Activated T-helper 1 cell treated with anti-CD3 and anti-CD28 coated beads, Interleukin-12 subunit alpha, Interleukin-12 subunit beta, Interleukin-2, Interleukin-4 antibody, amounts not matched to agents 30 ng/mL and 10 ng/mL and 1 ng/mL, durations not matched to agents 14 hours and 24 hours and 36 hours (primary cell): ENCODE measurements around the gene AJUBA. TPM values are rescaled to one million over a fixed set of nuclear protein-coding genes. Genes with fewer than 3 reads are reported as not detected.

Source experiments
- DNase-seq: peaks from one replicate; pipeline ENCODE4 v3.0.0; 2021; ENCODE audit warnings: low spot score
- H3K27ac Mint-ChIP-seq: one replicate; pipeline ENCODE4 v1.8.0; 2021; ENCODE audit warnings: mild to moderate bottlenecking, mixed read lengths
- H3K27me3 Mint-ChIP-seq: one replicate; pipeline ENCODE4 v1.8.0; 2022; ENCODE audit warnings: mild to moderate bottlenecking, moderate library complexity, mixed read lengths; ENCODE audit not compliant: insufficient read depth
- H3K36me3 Mint-ChIP-seq: one replicate; pipeline ENCODE4 v1.8.0; 2021; ENCODE audit warnings: low read depth, mixed read lengths
- H3K4me1 Mint-ChIP-seq: one replicate; pipeline ENCODE4 v1.8.0; 2021; ENCODE audit warnings: low read depth, mixed read lengths
- H3K4me3 Mint-ChIP-seq: one replicate; pipeline ENCODE4 v1.8.0; 2021; ENCODE audit warnings: mild to moderate bottlenecking, moderate library complexity, mixed read lengths
- H3K9me3 Mint-ChIP-seq: one replicate; pipeline ENCODE4 v1.8.0; 2021; ENCODE audit warnings: mixed read lengths
- intact Hi-C: fragments of 100-400 bp; cut with micrococcal nuclease; formaldehyde crosslinking; loops from one replicate; pipeline ENCODE4 v1.15.1; 2024
- total RNA-seq: library from RNA; stranded (reverse); gene quantifications from 2 replicates; pipeline ENCODE4 v1.2.3, GENCODE V29; 2022

The AJUBA gene
- 1.8 and 2.7 TPM in 2 replicates for total RNA-seq

GRCh38 chr14:22982477-22983245 is at the start of gene AJUBA:
Gene AJUBA, minus strand, starts transcription at chr14:22982551. Its CDS starts 285 bp downstream, at chr14:22982266.
- Mint-ChIP-seq H3K27me3 (peaks cover 21% of the 10 kb centered on the region), H3K27ac (no peak within 1 kb of the TSS), H3K9me3 (no peaks in the 10 kb centered on the region), H3K4me3 (peak within 1 kb of the TSS; percentile 34), H3K36me3 (no peaks in the 10 kb centered on the region), H3K4me1 (peaks cover 9% of the 10 kb centered on the region)
- intact Hi-C loops = loop anchor here (1.0 to 5.0 kb wide), 9 partner anchors 9 to 1065 kb away; partner anchors contain the start of genes HAUS4, LRP10 and PSMB5
- peak; percentile 66 for DNase-seq

- no peaks in the 10 kb centered on the region for H3K27me3 Mint-ChIP-seq
- no peak overlapping the region for H3K27ac Mint-ChIP-seq
- intact Hi-C loops = no loop called here
- H3K36me3 Mint-ChIP-seq = peaks cover 45% of the 10 kb centered on the region
- peaks cover 2% of the 10 kb centered on the region for H3K9me3 Mint-ChIP-seq
- peaks cover 49% of the 10 kb centered on the region for H3K4me1 Mint-ChIP-seq
- no peak overlapping the region for H3K4me3 Mint-ChIP-seq
- no peak for DNase-seq
Measured at GRCh38 chr14:23030936-23031335, 48.6 kb upstream of the AJUBA start.

- Mint-ChIP-seq H3K4me1 (peaks cover 59% of the 10 kb centered on the region), H3K36me3 (peaks cover 55% of the 10 kb centered on the region), H3K27ac (peak overlapping the region; percentile 40), H3K4me3 (peak overlapping the region; percentile 28), H3K9me3 (no peaks in the 10 kb centered on the region), H3K27me3 (no peaks in the 10 kb centered on the region)
- intact Hi-C loops = loop anchor here (1.0 kb wide), 1 partner anchor 21 kb away; no protein-coding TSS in a partner anchor
- DNase-seq = no peak
Measured at GRCh38 chr14:23028799-23029198, 46.4 kb upstream of the AJUBA start.

GRCh38 chr14:23025151-23025814 is 42.9 kb upstream of the AJUBA start:
- intact Hi-C loops = no loop called here
- Mint-ChIP-seq H3K4me1 (peaks cover 62% of the 10 kb centered on the region), H3K27me3 (no peaks in the 10 kb centered on the region), H3K36me3 (peaks cover 47% of the 10 kb centered on the region), H3K27ac (peak overlapping the region; percentile 77), H3K4me3 (peak overlapping the region; percentile 38), H3K9me3 (no peaks in the 10 kb centered on the region)
- DNase-seq = no peak

GRCh38 chr14:23024612-23025075 is 42.3 kb upstream of the AJUBA start:
- intact Hi-C loops = no loop called here
- Mint-ChIP-seq H3K4me3 (no peak overlapping the region), H3K9me3 (no peaks in the 10 kb centered on the region), H3K27me3 (no peaks in the 10 kb centered on the region), H3K27ac (peak overlapping the region; percentile 77), H3K36me3 (peaks cover 47% of the 10 kb centered on the region), H3K4me1 (peaks cover 62% of the 10 kb centered on the region)
- no peak for DNase-seq

GRCh38 chr14:23023795-23024152 is 41.4 kb upstream of the AJUBA start:
- intact Hi-C loops = no loop called here
- Mint-ChIP-seq H3K9me3 (no peaks in the 10 kb centered on the region), H3K27ac (no peak overlapping the region), H3K27me3 (no peaks in the 10 kb centered on the region), H3K36me3 (peaks cover 40% of the 10 kb centered on the region), H3K4me3 (no peak overlapping the region), H3K4me1 (peaks cover 54% of the 10 kb centered on the region)
- DNase-seq = no peak

- H3K27me3 Mint-ChIP-seq = no peaks in the 10 kb centered on the region
- peaks cover 50% of the 10 kb centered on the region for H3K4me1 Mint-ChIP-seq
- H3K27ac Mint-ChIP-seq = peak overlapping the region; percentile 40
- H3K9me3 Mint-ChIP-seq = no peaks in the 10 kb centered on the region
- intact Hi-C loops = no loop called here
- H3K36me3 Mint-ChIP-seq = peaks cover 37% of the 10 kb centered on the region
- DNase-seq = no peak
- H3K4me3 Mint-ChIP-seq = no peak overlapping the region
Measured at GRCh38 chr14:23023022-23023794, 40.9 kb upstream of the AJUBA start.

GRCh38 chr14:23021889-23022442 is 39.6 kb upstream of the AJUBA start:
- Mint-ChIP-seq H3K27me3 (no peaks in the 10 kb centered on the region), H3K4me3 (no peak overlapping the region), H3K4me1 (peaks cover 42% of the 10 kb centered on the region), H3K9me3 (no peaks in the 10 kb centered on the region), H3K36me3 (peaks cover 32% of the 10 kb centered on the region), H3K27ac (no peak overlapping the region)
- DNase-seq = no peak
- intact Hi-C loops = no loop called here

GRCh38 chr14:23021434-23021833 is 39.1 kb upstream of the AJUBA start:
- Mint-ChIP-seq H3K4me3 (no peak overlapping the region), H3K36me3 (peaks cover 32% of the 10 kb centered on the region), H3K9me3 (no peaks in the 10 kb centered on the region), H3K27me3 (no peaks in the 10 kb centered on the region), H3K4me1 (peaks cover 42% of the 10 kb centered on the region), H3K27ac (no peak overlapping the region)
- DNase-seq = no peak
- intact Hi-C loops = no loop called here

- no peaks in the 10 kb centered on the region for H3K9me3 Mint-ChIP-seq
- H3K4me3 Mint-ChIP-seq = no peak overlapping the region
- no peaks in the 10 kb centered on the region for H3K27me3 Mint-ChIP-seq
- H3K36me3 Mint-ChIP-seq = peaks cover 24% of the 10 kb centered on the region
- H3K27ac Mint-ChIP-seq = no peak overlapping the region
- intact Hi-C loops = no loop called here
- H3K4me1 Mint-ChIP-seq = peaks cover 40% of the 10 kb centered on the region
- no peak for DNase-seq
Measured at GRCh38 chr14:23020143-23021128, 38.1 kb upstream of the AJUBA start.

GRCh38 chr14:23018107-23018506 is 35.8 kb upstream of the AJUBA start:
- H3K9me3 Mint-ChIP-seq = no peaks in the 10 kb centered on the region
- no peak overlapping the region for H3K4me3 Mint-ChIP-seq
- H3K4me1 Mint-ChIP-seq = peaks cover 18% of the 10 kb centered on the region
- H3K27me3 Mint-ChIP-seq = no peaks in the 10 kb centered on the region
- H3K36me3 Mint-ChIP-seq = peaks cover 11% of the 10 kb centered on the region
- no peak overlapping the region for H3K27ac Mint-ChIP-seq
- intact Hi-C loops = no loop called here
- DNase-seq = no peak

- intact Hi-C loops = no loop called here
Measured at GRCh38 chr14:23017091-23017490, 34.7 kb upstream of the AJUBA start.

More at GRCh38 chr14:23017091-23017490, 34.7 kb upstream of the AJUBA start:
- Mint-ChIP-seq H3K27ac (no peak overlapping the region), H3K36me3 (peaks cover 6% of the 10 kb centered on the region), H3K9me3 (no peaks in the 10 kb centered on the region), H3K27me3 (no peaks in the 10 kb centered on the region), H3K4me1 (peaks cover 13% of the 10 kb centered on the region), H3K4me3 (no peak overlapping the region)
- DNase-seq = no peak
